ENCODE measurements around the gene SELENOM.

DNA sequence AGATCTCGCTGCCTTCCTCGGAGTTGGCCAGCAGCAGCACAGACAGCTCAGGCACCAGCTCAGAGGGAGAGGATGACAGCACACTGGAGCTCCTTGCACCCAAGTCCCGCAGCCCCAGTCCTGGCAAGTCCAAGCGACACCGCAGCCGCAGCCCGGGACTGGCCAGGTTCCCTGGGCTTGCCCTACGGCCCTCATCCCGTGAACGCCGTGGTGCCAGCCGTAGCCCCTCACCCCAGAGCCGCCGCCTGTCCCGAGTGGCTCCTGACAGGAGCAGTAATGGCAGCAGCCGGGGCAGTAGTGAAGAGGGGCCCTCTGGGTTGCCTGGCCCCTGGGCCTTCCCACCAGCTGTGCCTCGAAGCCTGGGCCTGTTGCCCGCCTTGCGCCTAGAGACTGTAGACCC lies 26.5 kb upstream of the SELENOM start:
- TF ChIP-seq CTCF (optimal IDR thresholded peaks at IDR 0.05 in 1 of 3, IDR thresholded peaks at IDR 0.05 in 1 of 3, conservative IDR thresholded peaks at IDR 0.05 in 1 of 3; ENCODE audit: extremely low read depth in 1 of 3, insufficient read depth in 2 of 3, low read length in 3 of 3) (no peak), EZH2 (IDR thresholded peaks at IDR 0.05; ENCODE audit: low read length) (no peak)

Data from keratinocyte (primary cell).